ENCODE data around the gene SLC17A9.

DNA sequence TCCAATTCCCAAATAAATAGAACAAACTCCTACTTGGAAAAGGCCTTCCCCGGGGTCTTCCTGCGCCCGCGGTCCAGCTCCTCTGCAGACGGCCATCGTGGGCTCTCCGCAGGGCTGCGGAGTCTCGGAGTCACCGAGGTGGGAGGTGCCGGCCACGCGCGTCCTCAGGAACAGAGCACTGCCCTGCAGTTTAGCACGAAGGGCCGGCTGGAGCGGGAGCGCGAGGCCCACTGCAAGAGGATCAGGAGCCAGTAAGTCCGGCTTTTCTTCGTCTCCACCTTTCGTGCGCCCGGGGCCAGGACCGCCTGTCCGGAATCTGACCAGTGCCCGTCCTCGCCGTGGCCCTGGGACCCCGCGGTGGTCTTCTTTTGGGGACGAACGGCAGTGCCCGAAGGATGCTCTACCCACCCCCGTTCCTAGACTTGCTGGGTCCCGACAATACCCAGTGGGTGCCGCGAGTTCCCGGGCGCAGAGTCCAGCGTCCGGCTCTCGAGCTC is 52.9 kb downstream of the SLC17A9 start:
- TF ChIP-seq, protein P1, sequence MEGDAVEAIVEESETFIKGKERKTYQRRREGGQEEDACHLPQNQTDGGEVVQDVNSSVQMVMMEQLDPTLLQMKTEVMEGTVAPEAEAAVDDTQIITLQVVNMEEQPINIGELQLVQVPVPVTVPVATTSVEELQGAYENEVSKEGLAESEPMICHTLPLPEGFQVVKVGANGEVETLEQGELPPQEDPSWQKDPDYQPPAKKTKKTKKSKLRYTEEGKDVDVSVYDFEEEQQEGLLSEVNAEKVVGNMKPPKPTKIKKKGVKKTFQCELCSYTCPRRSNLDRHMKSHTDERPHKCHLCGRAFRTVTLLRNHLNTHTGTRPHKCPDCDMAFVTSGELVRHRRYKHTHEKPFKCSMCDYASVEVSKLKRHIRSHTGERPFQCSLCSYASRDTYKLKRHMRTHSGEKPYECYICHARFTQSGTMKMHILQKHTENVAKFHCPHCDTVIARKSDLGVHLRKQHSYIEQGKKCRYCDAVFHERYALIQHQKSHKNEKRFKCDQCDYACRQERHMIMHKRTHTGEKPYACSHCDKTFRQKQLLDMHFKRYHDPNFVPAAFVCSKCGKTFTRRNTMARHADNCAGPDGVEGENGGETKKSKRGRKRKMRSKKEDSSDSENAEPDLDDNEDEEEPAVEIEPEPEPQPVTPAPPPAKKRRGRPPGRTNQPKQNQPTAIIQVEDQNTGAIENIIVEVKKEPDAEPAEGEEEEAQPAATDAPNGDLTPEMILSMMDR (IDR thresholded peaks at IDR 0.05) = no peak
- no peak for TF ChIP-seq POLR2A (IDR thresholded peaks at IDR 0.05)

Data from esophagus squamous epithelium (tissue), 4 donors.